Testis (tissue), 3 donors: ENCODE measurements around the gene CTNNB1. TPM values are rescaled to one million over a fixed set of nuclear protein-coding genes. Genes with fewer than 3 reads are reported as not detected.

Experiments
- DNase-seq: peaks from one replicate; pipeline ENCODE4 v3.0.0-alpha.2; 2019
- H3K27ac ChIP-seq, 2 donors: fragments of 200-600 bp; sonication (generic); one replicate each; pipeline ENCODE4 v1.5.1; 2019
- H3K27me3 ChIP-seq: fragments of 200-600 bp; sonication (generic); one replicate; pipeline ENCODE4 v1.5.1; 2019
- H3K36me3 ChIP-seq: fragments of 200-600 bp; sonication (generic); one replicate; pipeline ENCODE4 v1.5.1; 2017; ENCODE audit warnings: low read depth; ENCODE audit errors: missing control alignments
- H3K4me1 ChIP-seq: fragments of 200-600 bp; sonication (generic); one replicate; pipeline ENCODE4 v1.5.1; 2019
- H3K4me3 ChIP-seq, 2 donors: fragments of 200-600 bp; sonication (generic); one replicate each; pipeline ENCODE4 v1.5.1; 2017 to 2019
- H3K9me3 ChIP-seq: fragments of 200-600 bp; sonication (generic); one replicate; pipeline ENCODE4 v1.5.1; 2017
- CTCF ChIP-seq, 3 experiments: fragments of 450-650 bp in 2 of 3; fragments of 200-600 bp in 1 of 3; sonication (generic) in 1 of 3; IDR thresholded peaks; one replicate each; pipeline ENCODE4 v1.5.1; 2016 to 2019; ENCODE audit warnings: antibody characterized with exemption in 3 of 3, mild to moderate bottlenecking in 2 of 3, moderate library complexity in 1 of 3
- POLR2A ChIP-seq: fragments of 450-650 bp; IDR thresholded peaks from one replicate; pipeline ENCODE4 v1.6.1; 2017; ENCODE audit warnings: antibody characterized with exemption, mild to moderate bottlenecking, moderate library complexity
- WGBS, 2 donors: methylation state at CpG; one replicate each; pipeline ENCODE4 v1.1.5; 2018; 5-methylcytosine and 5-hydroxymethylcytosine counted together
- intact Hi-C: fragments of 100-400 bp; cut with DNase I; formaldehyde crosslinking; loops from one replicate; pipeline ENCODE4 v1.15.1; 2023; ENCODE audit warnings: low total_unique reads
- polyA plus RNA-seq: library from polyadenylated mRNA; stranded (reverse); fragments of 350-450 nt; fragmentation: Illumina TruSeq; extraction: RNeasy Lipid Tissue Mini Kit (QIAGEN cat#74804); gene quantifications from one replicate; pipeline ENCODE4 v1.2.3, GENCODE V29; 2014; ENCODE audit warnings: low read depth, low replicate concordance; ENCODE audit not compliant: insufficient read depth
- total RNA-seq, 2 donors: library from RNA; depleted of rRNA; stranded (reverse); fragments of >200 nt; gene quantifications; one replicate each; pipeline ENCODE4 v1.2.3, GENCODE V29; 2016

CTNNB1 gene
- total and polyA plus RNA-seq, 3 donors from 2014 or later: 146 to 379 (median 293) TPM

- Histone ChIP-seq H3K27me3 (no peaks in the 10 kb centered on the region), H3K9me3 (no peaks in the 10 kb centered on the region), H3K4me3 (no peak overlapping the region), H3K36me3 (no peaks in the 10 kb centered on the region), H3K27ac (no peak overlapping the region), H3K4me1 (no peaks in the 10 kb centered on the region)
- intact Hi-C loops: no loop called here
- 48 to 77% methylated on average over 8 of the region's 8 CpGs for WGBS, 2 donors
- DNase-seq: no peak
- TF ChIP-seq CTCF (IDR thresholded peaks at IDR 0.05) (no peak), POLR2A (no peak)
These were observed 4.6 kb upstream of the CTNNB1 start for GRCh38 chr3:41194701-41195100.

GRCh38 chr3:41195946-41196345 is 3.4 kb upstream of the CTNNB1 start:
- Histone ChIP-seq H3K4me1 (no peaks in the 10 kb centered on the region), H3K4me3 (no peak overlapping the region), H3K27me3 (no peaks in the 10 kb centered on the region), H3K36me3 (no peaks in the 10 kb centered on the region), H3K27ac (no peak overlapping the region), H3K9me3 (no peaks in the 10 kb centered on the region)
- DNase-seq: no peak
- TF ChIP-seq POLR2A (no peak), CTCF (IDR thresholded peaks at IDR 0.05) (no peak)
- WGBS, 2 donors: 58 to 78% methylated on average over 7 of the region's 7 CpGs
- intact Hi-C loops: no loop called here

- peaks cover 2% of the 10 kb centered on the region for H3K4me1 ChIP-seq
- H3K27ac ChIP-seq: no peak overlapping the region
- 65 to 73% methylated on average over 9 of the region's 9 CpGs for WGBS, 2 donors
- no peak for DNase-seq
- no peaks in the 10 kb centered on the region for H3K27me3 ChIP-seq
- H3K9me3 ChIP-seq: no peaks in the 10 kb centered on the region
- no peak overlapping the region for H3K4me3 ChIP-seq
- H3K36me3 ChIP-seq: no peaks in the 10 kb centered on the region
- TF ChIP-seq POLR2A: no peak
- no peak for TF ChIP-seq CTCF (IDR thresholded peaks at IDR 0.05)
- intact Hi-C loops: no loop called here
These were observed 2.5 kb upstream of the CTNNB1 start for GRCh38 chr3:41196499-41197410.

- no peaks in the 10 kb centered on the region for H3K36me3 ChIP-seq
- H3K9me3 ChIP-seq: no peaks in the 10 kb centered on the region
- H3K4me1 ChIP-seq: peaks cover 13% of the 10 kb centered on the region
- H3K27ac ChIP-seq: no peak overlapping the region
- H3K27me3 ChIP-seq: no peaks in the 10 kb centered on the region
- no peak for TF ChIP-seq POLR2A
- TF ChIP-seq CTCF (IDR thresholded peaks at IDR 0.05): no peak
- intact Hi-C loops: no loop called here
- no peak for DNase-seq
- WGBS, 2 donors: 51 to 65% methylated on average over 7 of the region's 7 CpGs
- peak overlapping the region in 1 of 2 donors; percentile 97 for H3K4me3 ChIP-seq
These were observed 1.3 kb upstream of the CTNNB1 start for GRCh38 chr3:41198046-41198445.
